GM21367 (cell line): Measurements from ENCODE around the gene KIAA2012.
"Not testable (repeated sequence)": the region's sequence is repeated elsewhere in the genome, so short reads cannot be mapped to it uniquely, and the experiment has no call there.

ENCODE experiments used
- ATAC-seq: cut with Tn5 transposase; IDR thresholded peaks from one replicate; pipeline ENCODE4 v1.9.1; 2021; ENCODE audit not compliant: unreplicated experiment

The KIAA2012 gene

DNA sequence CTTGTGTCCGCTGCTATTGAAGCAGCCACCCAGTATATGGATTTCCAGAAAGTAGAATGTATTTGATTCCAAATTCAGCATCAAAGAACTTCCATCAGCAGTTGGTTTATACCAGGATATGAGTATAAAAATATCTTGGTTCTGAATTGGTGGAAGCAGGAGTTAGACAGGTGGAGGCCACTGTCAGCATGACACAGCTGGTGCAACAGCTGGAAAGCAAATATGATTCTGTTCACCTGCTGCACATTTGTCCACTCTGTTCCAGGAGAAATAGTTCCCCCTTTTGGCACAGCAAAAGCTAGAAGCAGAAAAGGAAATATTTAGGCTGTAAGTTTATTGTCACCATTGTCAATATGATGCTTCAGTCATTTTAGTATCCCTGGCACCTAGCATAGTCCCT, 41.2 kb downstream of the KIAA2012 start:
- ATAC-seq, result no peak

- no peak for ATAC-seq
Measured at GRCh38 chr2:202114795-202115194, 41.7 kb downstream of the KIAA2012 start.

DNA sequence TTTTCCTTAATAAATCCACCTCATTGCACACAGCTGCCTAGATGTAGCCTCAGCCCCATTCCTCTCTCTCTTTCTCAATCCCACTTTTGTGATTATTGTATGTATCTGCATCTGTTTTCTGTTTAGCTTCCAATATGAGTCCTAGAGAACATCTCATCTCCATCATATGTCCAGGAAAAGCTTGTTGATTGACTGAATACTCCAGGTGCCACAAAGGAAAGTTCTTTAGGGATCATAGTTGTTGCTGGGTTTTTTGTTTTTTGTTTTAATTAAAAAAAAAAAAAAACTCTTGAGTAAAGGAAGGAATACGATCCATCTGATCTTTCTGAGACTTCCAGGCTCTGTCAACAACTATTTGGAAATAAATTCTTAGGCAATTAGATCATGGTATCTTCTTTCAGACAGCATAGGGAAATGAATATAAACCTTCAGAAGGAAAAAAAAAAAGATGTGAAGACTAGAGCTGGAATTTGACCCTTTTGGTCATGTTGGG, 42.5 kb downstream of the KIAA2012 start:
- no peak for ATAC-seq

- no peak for ATAC-seq
Measured at GRCh38 chr2:202116691-202117090, 43.6 kb downstream of the KIAA2012 start.

- no peak for ATAC-seq
Measured at GRCh38 chr2:202118168-202118567, 45.1 kb downstream of the KIAA2012 start.

GRCh38 chr2:202120828-202121227, 47.8 kb downstream of the KIAA2012 start:
- no peak for ATAC-seq

DNA sequence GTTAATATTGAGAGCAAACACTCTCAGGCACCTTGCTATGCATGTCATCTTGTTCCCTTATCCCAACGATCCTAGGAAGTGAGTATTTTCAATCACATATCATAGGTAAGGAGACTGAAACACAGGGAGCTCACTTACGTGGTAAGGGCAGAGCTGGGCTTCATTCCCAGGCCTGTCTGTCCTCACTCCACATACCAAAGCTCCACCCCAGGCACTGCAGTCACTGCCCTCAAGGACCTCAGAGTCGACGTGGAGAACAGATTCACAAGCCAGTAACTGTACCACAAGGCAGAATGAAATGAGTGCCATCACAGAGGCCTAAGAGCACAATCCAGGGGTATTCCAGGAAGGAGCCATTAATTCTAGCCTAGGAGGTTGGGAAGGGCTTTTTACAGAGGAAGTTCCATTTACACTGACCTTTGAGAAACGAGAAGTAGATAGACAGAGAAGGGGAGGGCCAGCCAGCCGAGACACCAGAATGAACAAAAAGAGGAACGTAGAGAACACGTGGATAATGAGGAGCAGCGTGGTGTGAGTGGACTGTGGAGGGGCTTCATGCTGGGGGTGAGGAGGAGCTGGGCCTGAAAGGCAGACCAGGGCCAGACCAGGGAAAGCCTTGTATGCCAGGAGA, 48.6 kb downstream of the KIAA2012 start:
- ATAC-seq, result no peak

- no peak for ATAC-seq
Measured at GRCh38 chr2:202122163-202122540, 49.1 kb downstream of the KIAA2012 start.

DNA sequence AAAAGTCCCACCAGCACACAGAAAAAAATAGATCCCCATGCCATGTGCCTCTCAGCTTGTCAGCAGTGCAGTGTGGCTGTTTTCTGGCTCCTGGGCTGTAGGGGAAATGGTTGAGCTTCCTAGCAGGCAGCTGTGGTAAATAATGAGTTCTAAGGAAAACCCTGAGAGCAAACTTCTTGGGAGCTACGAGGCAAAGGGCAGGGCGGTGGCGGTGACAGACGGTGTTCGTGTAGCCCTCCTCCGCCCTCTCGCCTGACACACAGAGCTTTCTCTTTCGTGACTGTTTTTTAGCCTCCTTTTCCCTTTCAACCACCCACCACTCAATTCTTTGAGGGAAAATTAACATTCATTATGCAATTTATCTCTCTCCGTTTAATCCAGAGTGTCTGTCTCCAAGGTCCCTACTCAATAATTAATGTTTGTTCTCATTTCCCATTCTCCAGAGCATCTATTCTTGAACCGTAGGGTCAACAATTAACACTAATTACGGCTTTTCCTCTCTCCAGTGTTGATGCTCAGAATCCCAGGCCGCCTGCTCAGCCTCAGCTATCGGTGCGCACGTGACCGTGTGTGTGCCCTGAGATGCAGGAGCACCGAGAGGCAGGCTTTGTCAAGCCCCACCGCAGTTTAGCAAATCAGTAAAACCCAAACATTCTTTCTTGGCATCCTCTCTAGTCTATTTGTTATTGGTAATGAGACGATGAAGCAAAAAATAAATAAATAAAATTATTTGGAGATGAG, 50.1 kb downstream of the KIAA2012 start:
- ATAC-seq, result no peak

- ATAC-seq, result no peak
Measured at GRCh38 chr2:202124286-202124685, 51.2 kb downstream of the KIAA2012 start.

GRCh38 chr2:202127687-202128331, 54.8 kb downstream of the KIAA2012 start:
- ATAC-seq, result no peak

DNA sequence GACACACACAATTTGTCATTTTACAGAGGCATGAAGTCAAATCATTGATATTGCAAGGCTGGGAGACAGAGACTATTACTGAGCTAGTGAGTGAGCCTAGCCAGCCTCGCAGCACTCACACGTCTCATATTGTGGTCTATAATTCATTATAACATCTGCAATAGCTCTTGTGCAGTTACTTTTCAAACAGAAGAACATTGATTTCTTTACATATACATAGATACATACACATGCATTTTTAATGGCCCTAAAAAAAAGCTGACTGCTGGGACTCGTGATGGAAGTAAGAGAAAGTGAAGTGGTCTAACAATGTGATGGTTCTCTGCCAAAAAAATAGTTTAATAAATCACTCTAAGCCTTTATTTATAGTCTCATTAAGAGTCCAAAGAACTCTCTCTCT, 56.8 kb downstream of the KIAA2012 start:
- ATAC-seq, result no peak

DNA sequence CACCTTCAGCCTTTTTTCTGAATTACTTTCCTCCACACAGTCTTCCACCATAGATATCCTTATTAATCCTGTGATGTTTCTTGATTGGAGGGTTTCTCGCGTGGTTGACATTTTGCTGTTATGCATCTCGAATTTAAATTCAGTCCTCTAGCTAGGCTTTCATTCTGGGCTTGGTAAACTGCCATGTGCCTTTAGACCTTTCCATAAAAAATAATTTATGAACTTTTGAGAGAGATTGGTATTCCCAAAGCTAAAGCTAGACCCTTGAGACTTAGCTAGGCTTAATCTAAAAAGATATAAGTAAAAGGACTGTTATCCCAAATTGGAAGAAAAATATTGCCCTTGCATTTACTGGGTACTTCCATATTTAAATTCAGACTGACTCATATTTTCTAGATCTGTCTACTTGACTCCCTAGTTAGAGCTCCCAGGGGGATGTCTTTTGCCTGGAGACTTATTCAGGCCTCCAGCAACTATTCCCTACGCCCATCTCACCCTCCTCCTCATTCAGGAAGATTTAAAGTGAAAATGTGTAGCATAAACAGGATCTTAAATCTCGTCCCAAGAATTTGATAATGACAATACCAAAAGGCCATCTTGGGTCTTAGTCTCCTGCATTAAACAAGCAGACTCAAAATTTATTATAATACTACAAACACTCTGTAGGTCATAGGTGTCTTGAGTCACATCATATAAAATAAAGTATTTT, 60.3 kb downstream of the KIAA2012 start:
- no peak for ATAC-seq

GRCh38 chr2:202133909-202134265, 60.8 kb downstream of the KIAA2012 start:
- no peak for ATAC-seq

- no peak for ATAC-seq
Measured at GRCh38 chr2:202135091-202135874, 62.2 kb downstream of the KIAA2012 start.

- not testable (repeated sequence) for ATAC-seq
Measured at GRCh38 chr2:202136039-202136438, 63.0 kb downstream of the KIAA2012 start.

DNA sequence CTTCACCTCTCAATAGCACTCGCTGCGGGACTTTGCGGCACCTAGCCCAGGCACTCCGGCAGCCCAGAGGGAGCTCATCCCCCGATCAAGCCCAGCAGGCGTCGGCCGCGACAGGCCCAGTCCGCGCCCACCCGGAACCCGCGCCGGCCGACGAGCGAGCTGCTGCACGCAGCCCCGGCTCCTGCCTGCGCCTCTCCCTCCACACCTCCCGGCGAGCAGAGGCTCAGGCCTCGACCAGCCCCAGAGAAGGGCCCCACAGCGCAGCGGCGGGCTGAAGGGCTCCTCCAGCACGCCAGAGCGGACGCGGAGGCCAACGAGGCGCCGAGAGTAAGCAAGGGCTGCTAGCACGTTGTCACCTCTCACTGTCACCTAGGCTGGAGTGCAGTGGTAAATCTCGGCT, 63.5 kb downstream of the KIAA2012 start:
- no peak for ATAC-seq

- no peak for ATAC-seq
Measured at GRCh38 chr2:202140522-202141252, 67.6 kb downstream of the KIAA2012 start.

GRCh38 chr2:202141329-202141947, 68.4 kb downstream of the KIAA2012 start:
- no peak for ATAC-seq

GRCh38 chr2:202142540-202142939, 69.5 kb downstream of the KIAA2012 start:
- no peak for ATAC-seq
